Measurements from ENCODE around the gene ZBTB16. TPM values are rescaled to one million over a fixed set of nuclear protein-coding genes. Genes with fewer than 3 reads are reported as not detected.
A peak's percentile ranks its signal among the peaks of the same experiment; 100 is the strongest.

Gene ZBTB16
- total and polyA plus RNA-seq, 9 donors = 12.7 to 160 (median 68.7) TPM

GRCh38 chr11:114083391-114084252 lies 24.1 kb downstream of the ZBTB16 start:
- DNase-seq = no peak
- H3K27ac ChIP-seq = peak overlapping the region; percentile 54 to 69

GRCh38 chr11:114084414-114084813 lies 24.9 kb downstream of the ZBTB16 start:
- intact Hi-C loops (cut with DNase I) = loop anchor here in 2 of 4 donors (5.0 kb wide), 2 partner anchors 78 to 88 kb away; no protein-coding TSS in a partner anchor
- peaks cover 30% of the 10 kb centered on the region for H3K4me1 ChIP-seq (ENCODE audit: insufficient read depth)
- DNase-seq = no peak

More at GRCh38 chr11:114083391-114084252, 24.1 kb downstream of the ZBTB16 start:
- Histone ChIP-seq H3K36me3 (no peaks in the 10 kb centered on the region), H3K9me3 (no peaks in the 10 kb centered on the region), H3K4me3 (no peak overlapping the region), H3K27me3 (no peaks in the 10 kb centered on the region), H3K4me1 (ENCODE audit: insufficient read depth) (peaks cover 35% of the 10 kb centered on the region)
- intact Hi-C loops (cut with DNase I) = loop anchor here in 2 of 4 donors (5.0 kb wide), 2 partner anchors 79 to 89 kb away; no protein-coding TSS in a partner anchor
- WGBS, 3 donors = 62 to 79% (median 78%) methylated on average over 11 of the region's 11 CpGs
- TF ChIP-seq POLR2A (IDR thresholded peaks at IDR 0.05) = no peak
- no peak for TF ChIP-seq CTCF (IDR thresholded peaks at IDR 0.05)
- no peak for TF ChIP-seq EP300 (IDR thresholded peaks at IDR 0.05)

GRCh38 chr11:114085965-114086793 lies 26.7 kb downstream of the ZBTB16 start:
- H3K4me1 ChIP-seq (ENCODE audit: insufficient read depth) = peaks cover 20% of the 10 kb centered on the region

More at GRCh38 chr11:114084414-114084813, 24.9 kb downstream of the ZBTB16 start:
- H3K27ac ChIP-seq = no peak overlapping the region
- H3K4me3 ChIP-seq = no peak overlapping the region
- no peaks in the 10 kb centered on the region for H3K36me3 ChIP-seq
- H3K9me3 ChIP-seq = no peaks in the 10 kb centered on the region
- WGBS, 3 donors = 64 to 72% (median 68%) methylated on average over 4 of the region's 4 CpGs
- TF ChIP-seq CTCF (IDR thresholded peaks at IDR 0.05) (no peak), POLR2A (IDR thresholded peaks at IDR 0.05) (no peak)
- H3K27me3 ChIP-seq = no peaks in the 10 kb centered on the region

More at GRCh38 chr11:114085965-114086793, 26.7 kb downstream of the ZBTB16 start:
- TF ChIP-seq POLR2A (IDR thresholded peaks at IDR 0.05) (no peak), CTCF (IDR thresholded peaks at IDR 0.05) (no peak), EP300 (IDR thresholded peaks at IDR 0.05) (no peak)
- intact Hi-C loops (cut with DNase I) = no loop called here
- H3K27me3 ChIP-seq = no peaks in the 10 kb centered on the region
- no peak for DNase-seq
- no peak overlapping the region for H3K4me3 ChIP-seq
- H3K27ac ChIP-seq = peak overlapping the region in 1 of 2 donors; percentile 30
- no peaks in the 10 kb centered on the region for H3K36me3 ChIP-seq
- 76 to 84% (median 78%) methylated on average over 7 of the region's 7 CpGs for WGBS, 3 donors
- H3K9me3 ChIP-seq = no peaks in the 10 kb centered on the region

Measured in ovary (tissue), 9 donors.